ENCODE measurements around the gene ELMO2. TPM values are rescaled to one million over a fixed set of nuclear protein-coding genes. Genes with fewer than 3 reads are reported as not detected.

The ELMO2 gene
- total and polyA plus RNA-seq, 5 donors from 2014 or later = 37.7 to 84.9 (median 44.8) TPM

DNA sequence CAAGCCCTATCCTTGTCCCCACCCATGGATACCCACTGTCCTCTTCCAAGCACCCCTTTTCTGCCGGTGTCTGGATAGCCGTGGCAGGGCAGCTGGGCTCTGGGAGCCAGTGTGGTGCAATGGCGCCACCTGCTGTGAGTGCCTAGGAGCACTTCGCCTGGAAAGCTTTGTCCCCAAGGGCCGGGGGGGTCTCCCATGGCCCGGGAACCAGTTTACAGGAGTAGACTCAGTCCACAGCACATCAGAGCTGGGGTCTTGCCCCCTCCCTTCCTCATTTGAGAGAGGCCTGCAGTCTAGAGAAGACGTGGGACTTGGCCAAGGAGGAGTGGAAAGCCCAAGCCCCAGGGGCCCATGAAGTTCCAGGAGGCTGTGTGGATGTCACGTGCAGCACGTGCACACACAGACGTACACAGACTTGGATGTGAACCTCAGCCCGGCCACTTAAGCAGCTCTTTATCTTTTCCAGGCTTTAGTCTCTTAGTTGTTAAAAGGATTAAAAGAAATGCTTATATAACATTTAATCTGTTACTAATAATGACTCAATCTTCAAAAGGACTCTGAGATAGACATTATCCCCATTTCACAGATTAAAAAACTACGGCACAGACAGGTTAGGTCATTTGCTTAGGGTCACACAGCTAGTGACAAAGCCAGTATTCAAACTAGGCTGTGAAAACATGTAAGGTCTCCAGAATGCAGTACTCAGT, 57.2 kb downstream of the ELMO2 start:
- Histone ChIP-seq H3K4me1 (ENCODE audit: control insufficient read depth, insufficient read depth, low read length, poor library complexity, severe bottlenecking) (no peaks in the 10 kb centered on the region), H3K9me3 (ENCODE audit: control insufficient read depth in 2 of 2, low read length in 2 of 2) (no peaks in the 10 kb centered on the region), H3K27ac (ENCODE audit: insufficient read depth, low read length, poor library complexity, severe bottlenecking) (no peak overlapping the region), H3K36me3 (ENCODE audit: control insufficient read depth, insufficient read depth, low read length) (peaks cover 26% of the 10 kb centered on the region), H3K27me3 (ENCODE audit: control insufficient read depth, insufficient read depth, low read length) (no peaks in the 10 kb centered on the region), H3K4me3 (ENCODE audit: low read depth, low read length) (no peak overlapping the region)
- Mint-ChIP-seq H3K9me3 (no peaks in the 10 kb centered on the region), H3K4me1 (peaks cover 0 to 30% (median 15%) of the 10 kb centered on the region in 4 donors), H3K27ac (peak overlapping the region in 1 of 3 donors; percentile 26), H3K27me3 (no peaks in the 10 kb centered on the region), H3K4me3 (no peak overlapping the region), H3K36me3 (peaks cover 10% of the 10 kb centered on the region)
- DNase-seq (peak; percentile 18 to 41 (median 32)), ATAC-seq (ENCODE audit: low read depth in 2 of 2) (no peak)

GRCh38 chr20:46347841-46348803, 58.3 kb downstream of the ELMO2 start:
- H3K4me1 ChIP-seq (ENCODE audit: control insufficient read depth, insufficient read depth, low read length, poor library complexity, severe bottlenecking) = peaks cover 4% of the 10 kb centered on the region
- DNase-seq (no peak), ATAC-seq (ENCODE audit: low read depth in 2 of 2) (no peak)
- H3K9me3 ChIP-seq (ENCODE audit: control insufficient read depth in 2 of 2, low read length in 2 of 2) = no peaks in the 10 kb centered on the region
- no peak overlapping the region for H3K27ac ChIP-seq (ENCODE audit: insufficient read depth, low read length, poor library complexity, severe bottlenecking)
- H3K9me3 Mint-ChIP-seq = no peaks in the 10 kb centered on the region
- H3K27me3 ChIP-seq (ENCODE audit: control insufficient read depth, insufficient read depth, low read length) = no peaks in the 10 kb centered on the region
- H3K27ac Mint-ChIP-seq = no peak overlapping the region
- H3K4me1 Mint-ChIP-seq = peaks cover 0 to 32% (median 13%) of the 10 kb centered on the region in 4 donors
- no peak overlapping the region for H3K4me3 Mint-ChIP-seq
- H3K36me3 Mint-ChIP-seq = peaks cover 10% of the 10 kb centered on the region
- no peak overlapping the region for H3K4me3 ChIP-seq (ENCODE audit: low read depth, low read length)
- peaks cover 25% of the 10 kb centered on the region for H3K36me3 ChIP-seq (ENCODE audit: control insufficient read depth, insufficient read depth, low read length)
- H3K27me3 Mint-ChIP-seq = peaks cover 2% of the 10 kb centered on the region

- Histone ChIP-seq H3K4me3 (ENCODE audit: low read depth, low read length) (no peak overlapping the region), H3K9me3 (ENCODE audit: control insufficient read depth in 2 of 2, low read length in 2 of 2) (no peaks in the 10 kb centered on the region), H3K27me3 (ENCODE audit: control insufficient read depth, insufficient read depth, low read length) (no peaks in the 10 kb centered on the region), H3K27ac (ENCODE audit: insufficient read depth, low read length, poor library complexity, severe bottlenecking) (no peak overlapping the region), H3K4me1 (ENCODE audit: control insufficient read depth, insufficient read depth, low read length, poor library complexity, severe bottlenecking) (peaks cover 12% of the 10 kb centered on the region), H3K36me3 (ENCODE audit: control insufficient read depth, insufficient read depth, low read length) (peaks cover 25% of the 10 kb centered on the region)
- Mint-ChIP-seq H3K27ac (no peak overlapping the region), H3K4me3 (no peak overlapping the region), H3K36me3 (peaks cover 10% of the 10 kb centered on the region), H3K9me3 (no peaks in the 10 kb centered on the region), H3K27me3 (peaks cover 13% of the 10 kb centered on the region), H3K4me1 (peaks cover 0 to 38% (median 17%) of the 10 kb centered on the region in 4 donors)
- DNase-seq (no peak), ATAC-seq (ENCODE audit: low read depth in 2 of 2) (no peak)
These were observed 59.6 kb downstream of the ELMO2 start for GRCh38 chr20:46346770-46347169.

- no peaks in the 10 kb centered on the region for H3K27me3 ChIP-seq (ENCODE audit: control insufficient read depth, insufficient read depth, low read length)
- peaks cover 12% of the 10 kb centered on the region for H3K4me1 ChIP-seq (ENCODE audit: control insufficient read depth, insufficient read depth, low read length, poor library complexity, severe bottlenecking)
- no peak overlapping the region for H3K27ac ChIP-seq (ENCODE audit: insufficient read depth, low read length, poor library complexity, severe bottlenecking)
- no peak overlapping the region for H3K4me3 ChIP-seq (ENCODE audit: low read depth, low read length)
- Mint-ChIP-seq H3K4me3 (peak overlapping the region in 1 of 4 donors; percentile 26), H3K4me1 (peaks cover 0 to 39% (median 17%) of the 10 kb centered on the region in 4 donors), H3K27ac (peak overlapping the region in 2 of 3 donors; percentile 30 to 37), H3K27me3 (peaks cover 18% of the 10 kb centered on the region), H3K9me3 (no peaks in the 10 kb centered on the region), H3K36me3 (peaks cover 6% of the 10 kb centered on the region)
- no peak for DNase-seq
- peaks cover 10% of the 10 kb centered on the region for H3K36me3 ChIP-seq (ENCODE audit: control insufficient read depth, insufficient read depth, low read length)
- H3K9me3 ChIP-seq (ENCODE audit: control insufficient read depth in 2 of 2, low read length in 2 of 2) = no peaks in the 10 kb centered on the region
- no peak for ATAC-seq (ENCODE audit: low read depth in 2 of 2)
These were observed 61.8 kb downstream of the ELMO2 start for GRCh38 chr20:46344488-46345162.

- Histone ChIP-seq H3K27ac (ENCODE audit: insufficient read depth, low read length, poor library complexity, severe bottlenecking) (no peak overlapping the region), H3K4me1 (ENCODE audit: control insufficient read depth, insufficient read depth, low read length, poor library complexity, severe bottlenecking) (peaks cover 12% of the 10 kb centered on the region), H3K4me3 (ENCODE audit: low read depth, low read length) (no peak overlapping the region), H3K9me3 (ENCODE audit: control insufficient read depth in 2 of 2, low read length in 2 of 2) (no peaks in the 10 kb centered on the region), H3K27me3 (ENCODE audit: control insufficient read depth, insufficient read depth, low read length) (peaks cover 6% of the 10 kb centered on the region), H3K36me3 (ENCODE audit: control insufficient read depth, insufficient read depth, low read length) (peaks cover 8% of the 10 kb centered on the region)
- no peak for DNase-seq
- H3K9me3 Mint-ChIP-seq = no peaks in the 10 kb centered on the region
- H3K27ac Mint-ChIP-seq = no peak overlapping the region
- peak overlapping the region in 1 of 4 donors; percentile 63 for H3K4me3 Mint-ChIP-seq
- H3K4me1 Mint-ChIP-seq = peaks cover 0 to 34% (median 15%) of the 10 kb centered on the region in 4 donors
- H3K36me3 Mint-ChIP-seq = peaks cover 4% of the 10 kb centered on the region
- H3K27me3 Mint-ChIP-seq = peaks cover 18% of the 10 kb centered on the region
- ATAC-seq (ENCODE audit: low read depth in 2 of 2) = no peak
These were observed 62.4 kb downstream of the ELMO2 start for GRCh38 chr20:46343975-46344357.

GRCh38 chr20:46343348-46343974, 63.0 kb downstream of the ELMO2 start:
- Mint-ChIP-seq H3K9me3 (no peaks in the 10 kb centered on the region), H3K36me3 (peaks cover 4% of the 10 kb centered on the region), H3K27ac (peak overlapping the region in 2 of 3 donors; percentile 74 to 83), H3K27me3 (peaks cover 18% of the 10 kb centered on the region), H3K4me3 (peak overlapping the region in 3 of 4 donors; percentile 61 to 87 (median 80)), H3K4me1 (peaks cover 0 to 32% (median 15%) of the 10 kb centered on the region in 4 donors)
- Histone ChIP-seq H3K9me3 (ENCODE audit: control insufficient read depth in 2 of 2, low read length in 2 of 2) (no peaks in the 10 kb centered on the region), H3K4me1 (ENCODE audit: control insufficient read depth, insufficient read depth, low read length, poor library complexity, severe bottlenecking) (peaks cover 12% of the 10 kb centered on the region), H3K27ac (ENCODE audit: insufficient read depth, low read length, poor library complexity, severe bottlenecking) (no peak overlapping the region), H3K27me3 (ENCODE audit: control insufficient read depth, insufficient read depth, low read length) (peaks cover 7% of the 10 kb centered on the region), H3K36me3 (ENCODE audit: control insufficient read depth, insufficient read depth, low read length) (peaks cover 4% of the 10 kb centered on the region), H3K4me3 (ENCODE audit: low read depth, low read length) (no peak overlapping the region)
- ATAC-seq (ENCODE audit: low read depth in 2 of 2) (no peak), DNase-seq (no peak)

Data from CD4-positive, CD25-positive, alpha-beta regulatory T cell (primary cell).